HG02840 (cell line): Measurements from ENCODE around the gene FRA10AC1.

Experiments
- ATAC-seq: cut with Tn5 transposase; IDR thresholded peaks from one replicate; pipeline ENCODE4 v1.9.1; 2021; ENCODE audit warnings: mild to moderate bottlenecking, moderate library complexity, moderate number of reproducible peaks; ENCODE audit not compliant: unreplicated experiment, low FRiP score

Gene FRA10AC1

DNA sequence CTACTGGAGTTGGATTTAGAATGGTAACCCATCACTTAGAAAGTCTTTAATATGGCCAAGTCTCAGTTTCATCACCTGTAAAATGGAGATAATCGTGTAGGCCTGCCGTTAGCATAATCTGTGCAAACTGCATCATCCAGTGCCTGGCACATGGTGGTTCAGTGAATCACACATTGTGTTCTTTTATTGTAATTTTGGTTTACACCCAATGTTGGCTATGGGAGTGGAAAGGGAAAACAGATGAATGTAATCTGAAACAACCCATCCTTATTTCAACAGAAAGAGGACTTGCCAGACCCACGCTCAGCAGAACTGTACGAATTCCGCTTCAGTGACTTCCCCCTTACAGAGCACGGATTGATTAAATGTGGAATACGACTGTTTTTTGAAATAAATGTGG, 62.6 kb downstream of the FRA10AC1 start:
- no peak for ATAC-seq

DNA sequence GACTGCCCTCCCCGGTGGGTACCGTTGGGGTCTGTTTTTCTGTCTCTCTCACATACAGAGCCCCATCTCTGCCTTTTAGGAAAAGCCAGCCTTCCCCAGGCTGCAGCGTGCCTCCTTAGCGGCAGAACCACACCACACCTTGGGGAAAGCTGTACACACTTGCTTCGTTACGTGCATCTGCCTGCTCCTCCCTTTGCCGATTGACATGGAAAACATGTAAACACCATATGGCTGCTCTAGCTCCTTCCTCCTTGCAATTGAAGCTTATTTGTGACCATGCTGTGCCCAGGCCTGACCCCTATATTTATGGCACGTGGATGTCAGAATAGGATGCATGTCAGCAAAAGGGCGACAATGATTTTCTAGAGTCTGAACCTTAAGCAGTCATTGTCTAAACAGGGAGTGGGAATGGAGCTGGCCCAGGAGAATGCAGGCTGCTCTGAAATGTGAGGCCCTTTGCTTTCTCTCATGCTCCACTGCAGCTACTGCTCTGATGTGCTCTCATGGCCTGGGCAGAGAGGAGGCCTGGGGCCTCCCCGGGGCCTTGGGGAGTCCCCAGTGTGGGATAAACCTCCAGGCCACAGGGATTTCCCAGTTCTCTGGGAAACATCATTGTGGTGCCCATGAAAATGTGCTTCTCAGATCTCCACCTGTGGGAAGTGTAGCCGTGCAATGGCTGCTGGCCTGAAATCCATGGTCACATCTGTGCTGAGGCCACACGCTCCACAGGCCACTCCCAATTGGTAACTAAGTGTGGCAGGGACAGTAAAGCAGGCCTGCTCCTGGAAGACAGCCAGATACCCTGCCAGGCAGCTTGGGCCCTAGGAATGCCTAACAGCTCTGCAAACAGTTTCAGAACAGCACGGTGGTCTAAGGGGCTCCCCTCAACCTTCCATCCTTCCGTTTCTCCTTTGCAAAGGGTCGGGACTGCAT, 71.5 kb downstream of the FRA10AC1 start:
- no peak for ATAC-seq

DNA sequence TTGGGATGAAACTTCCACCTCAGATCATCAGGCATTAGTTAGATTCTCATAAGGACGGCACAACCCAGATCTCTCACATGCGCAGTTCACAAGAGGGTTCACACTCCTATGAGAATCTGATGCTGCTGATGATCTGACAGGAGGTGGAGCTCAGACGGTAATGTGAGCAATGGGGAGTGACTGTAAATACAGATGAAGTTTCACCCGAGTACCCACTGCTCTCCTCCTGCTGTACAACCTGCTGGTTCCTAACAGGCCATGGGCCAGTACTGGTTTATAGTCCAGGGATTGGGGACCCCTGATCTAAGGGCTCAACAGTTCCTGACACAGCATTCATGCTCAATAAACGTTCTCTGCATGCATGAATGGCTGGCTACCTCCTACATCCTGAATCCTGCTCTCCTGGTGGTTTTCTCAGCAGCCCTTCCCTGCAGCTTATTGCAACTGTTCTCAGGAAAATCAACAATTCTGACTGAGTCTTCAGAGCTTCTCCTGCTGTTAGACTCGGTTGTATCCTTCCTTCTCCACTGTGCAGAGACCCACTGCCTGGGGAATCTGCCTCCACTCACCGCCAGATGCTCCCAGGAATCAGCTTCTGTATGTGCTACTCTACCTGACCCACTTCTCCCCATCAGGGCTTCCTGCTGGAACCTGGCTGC, 72.6 kb downstream of the FRA10AC1 start:
- no peak for ATAC-seq

DNA sequence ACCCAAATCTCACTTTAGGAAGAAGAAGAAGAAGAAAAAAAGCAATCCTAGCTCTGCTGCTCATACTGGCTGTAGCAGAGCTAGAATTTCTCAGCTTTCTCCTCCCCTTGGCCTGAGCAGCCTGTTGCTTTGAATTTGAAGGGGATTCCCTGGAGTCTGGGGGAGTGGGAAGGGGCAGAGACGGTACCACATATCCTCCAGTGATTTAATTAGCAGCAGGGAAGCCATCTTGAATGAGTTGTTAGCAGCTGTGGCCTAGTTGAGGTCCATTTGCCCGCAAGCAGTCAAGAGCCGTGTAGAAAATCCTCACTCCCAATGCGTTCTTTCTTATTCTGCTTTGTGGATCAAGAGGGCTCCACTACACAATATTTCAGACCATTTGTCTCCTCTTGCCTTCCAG, 73.5 kb downstream of the FRA10AC1 start:
- no peak for ATAC-seq

DNA sequence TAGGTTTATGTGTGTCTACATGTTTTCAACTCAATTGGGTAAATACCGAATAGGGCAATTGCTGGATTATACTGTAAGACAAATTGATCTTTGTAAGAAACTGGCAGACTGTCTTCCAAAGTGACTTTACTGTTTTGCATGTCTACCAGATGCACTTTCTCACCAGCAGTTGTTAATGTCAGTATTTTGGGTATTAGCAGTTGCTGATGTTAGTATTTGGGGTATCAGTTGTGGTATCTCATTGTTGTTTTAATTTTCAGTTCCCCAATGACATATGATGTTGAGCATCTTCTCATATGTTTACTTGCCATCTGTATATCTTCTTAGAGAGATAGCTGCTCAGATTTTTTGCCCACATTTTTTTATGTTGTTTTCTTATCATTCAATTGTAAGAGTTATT, 79.5 kb downstream of the FRA10AC1 start:
- ATAC-seq = no peak

DNA sequence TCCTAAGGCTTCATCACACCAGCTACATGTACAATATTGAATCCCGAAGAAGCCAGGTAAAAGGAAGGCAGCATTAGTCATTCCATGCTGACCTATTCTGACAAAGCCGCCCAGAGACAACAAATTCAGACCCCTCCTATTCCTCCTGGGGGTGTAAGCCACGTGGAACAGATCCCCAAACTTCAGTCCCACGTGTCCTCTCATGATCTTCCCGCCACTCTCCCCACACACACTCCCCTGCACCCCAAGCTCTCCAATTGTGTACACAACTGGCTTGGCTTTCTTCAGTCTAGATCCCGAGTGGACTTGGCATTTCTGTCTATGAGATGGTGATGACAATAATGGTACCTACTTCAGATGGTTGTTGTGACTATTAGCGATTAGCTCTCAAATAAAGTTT, 81.5 kb downstream of the FRA10AC1 start:
- ATAC-seq = no peak
